ENCODE data around the gene ZBTB42.

Gene ZBTB42

GRCh38 chr14:104782808-104783139 is 18.1 kb upstream of the ZBTB42 start:
- no peak for DNase-seq (ENCODE audit: low read depth)

- DNase-seq (ENCODE audit: low read depth), result no peak
Observed at GRCh38 chr14:104783484-104784217, 17.2 kb upstream of the ZBTB42 start.

GRCh38 chr14:104784218-104784568 is 16.7 kb upstream of the ZBTB42 start:
- no peak for DNase-seq (ENCODE audit: low read depth)

GRCh38 chr14:104784846-104785707 is 15.8 kb upstream of the ZBTB42 start:
- no peak for DNase-seq (ENCODE audit: low read depth)

- DNase-seq (ENCODE audit: low read depth), result no peak
Observed at GRCh38 chr14:104785708-104786080, 15.2 kb upstream of the ZBTB42 start.

GRCh38 chr14:104786091-104786586 is 14.8 kb upstream of the ZBTB42 start:
- no peak for DNase-seq (ENCODE audit: low read depth)

GRCh38 chr14:104786726-104787675 is 13.9 kb upstream of the ZBTB42 start:
- no peak for DNase-seq (ENCODE audit: low read depth)

- DNase-seq (ENCODE audit: low read depth), result no peak
Observed at GRCh38 chr14:104787736-104788135, 13.2 kb upstream of the ZBTB42 start.

- no peak for DNase-seq (ENCODE audit: low read depth)
Observed at GRCh38 chr14:104788161-104788818, 12.6 kb upstream of the ZBTB42 start.

GRCh38 chr14:104788873-104789663 is 11.8 kb upstream of the ZBTB42 start:
- DNase-seq (ENCODE audit: low read depth), result no peak

GRCh38 chr14:104789752-104790743 is 10.9 kb upstream of the ZBTB42 start:
- DNase-seq (ENCODE audit: low read depth), result no peak

GRCh38 chr14:104791425-104791824 is 9.5 kb upstream of the ZBTB42 start:
- DNase-seq (ENCODE audit: low read depth), result no peak

GRCh38 chr14:104792101-104792884 is 8.6 kb upstream of the ZBTB42 start:
- DNase-seq (ENCODE audit: low read depth), result no peak

GRCh38 chr14:104792945-104793702 is 7.8 kb upstream of the ZBTB42 start:
- no peak for DNase-seq (ENCODE audit: low read depth)

- no peak for DNase-seq (ENCODE audit: low read depth)
Observed at GRCh38 chr14:104793703-104793959, 7.3 kb upstream of the ZBTB42 start.

- peak; percentile 66 for DNase-seq (ENCODE audit: low read depth)
Observed at GRCh38 chr14:104794099-104794498, 6.8 kb upstream of the ZBTB42 start.

- peak; percentile 29 for DNase-seq (ENCODE audit: low read depth)
Observed at GRCh38 chr14:104794631-104794992, 6.3 kb upstream of the ZBTB42 start.

- DNase-seq (ENCODE audit: low read depth), result peak; percentile 9
Observed at GRCh38 chr14:104794993-104795780, 5.7 kb upstream of the ZBTB42 start, which contains the start of gene AKT1. AKT1 (minus strand) TSS chr14:104795748; CDS start chr14:104792643, 3,105 bp downstream.

Measured in amniotic epithelial cell (primary cell).